GM19438 (cell line): ENCODE data around the gene PLCL2.

Source experiments
- ATAC-seq: cut with Tn5 transposase; IDR thresholded peaks from one replicate; pipeline ENCODE4 v1.9.1; 2021; ENCODE audit warnings: low read depth; ENCODE audit not compliant: unreplicated experiment

PLCL2 gene

DNA sequence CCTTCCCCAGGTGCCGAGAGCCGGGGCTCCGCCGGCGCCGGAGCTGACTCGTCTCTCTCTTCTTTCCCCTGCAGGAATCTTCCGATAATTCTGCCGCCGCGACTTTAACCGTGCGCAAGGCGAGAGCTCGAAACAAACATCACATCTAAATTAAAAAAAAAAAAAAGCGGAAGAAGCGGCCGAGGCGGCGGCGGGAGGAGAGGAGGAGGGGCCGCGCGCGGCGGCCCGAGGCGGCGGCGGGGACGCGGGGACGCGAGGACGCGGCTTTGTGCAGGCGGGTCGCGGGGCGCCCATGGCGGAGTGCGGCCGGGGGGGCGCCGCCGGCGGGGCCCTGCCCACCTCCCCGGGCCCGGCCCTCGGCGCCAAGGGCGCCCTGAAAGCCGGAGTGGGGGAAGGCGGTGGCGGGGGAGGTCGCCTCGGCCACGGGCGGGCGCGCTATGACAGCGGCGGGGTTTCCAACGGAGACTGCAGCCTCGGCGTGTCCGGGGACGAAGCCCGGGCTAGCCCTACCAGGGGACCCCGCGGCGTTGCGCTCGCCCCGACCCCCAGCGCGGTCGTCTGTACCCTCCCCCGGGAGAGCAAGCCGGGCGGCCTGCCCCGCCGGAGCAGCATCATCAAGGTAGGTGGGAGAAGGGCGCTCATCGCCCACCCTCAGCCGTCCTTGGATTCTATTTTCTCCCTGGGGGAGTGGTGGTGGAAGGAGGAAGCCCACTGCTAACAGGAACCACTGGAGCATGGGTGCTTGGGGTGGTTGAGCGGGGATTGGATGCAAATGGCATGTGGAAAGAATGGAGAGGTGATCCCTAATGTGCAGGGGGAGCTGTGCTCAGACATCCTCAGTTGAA lies at the start of gene PLCL2:
PLCL2 (plus strand) TSS at position 208 of the 845 bp plus-strand sequence; CDS start at position 293, 85 bp downstream.
- peak; percentile 37 for ATAC-seq

DNA sequence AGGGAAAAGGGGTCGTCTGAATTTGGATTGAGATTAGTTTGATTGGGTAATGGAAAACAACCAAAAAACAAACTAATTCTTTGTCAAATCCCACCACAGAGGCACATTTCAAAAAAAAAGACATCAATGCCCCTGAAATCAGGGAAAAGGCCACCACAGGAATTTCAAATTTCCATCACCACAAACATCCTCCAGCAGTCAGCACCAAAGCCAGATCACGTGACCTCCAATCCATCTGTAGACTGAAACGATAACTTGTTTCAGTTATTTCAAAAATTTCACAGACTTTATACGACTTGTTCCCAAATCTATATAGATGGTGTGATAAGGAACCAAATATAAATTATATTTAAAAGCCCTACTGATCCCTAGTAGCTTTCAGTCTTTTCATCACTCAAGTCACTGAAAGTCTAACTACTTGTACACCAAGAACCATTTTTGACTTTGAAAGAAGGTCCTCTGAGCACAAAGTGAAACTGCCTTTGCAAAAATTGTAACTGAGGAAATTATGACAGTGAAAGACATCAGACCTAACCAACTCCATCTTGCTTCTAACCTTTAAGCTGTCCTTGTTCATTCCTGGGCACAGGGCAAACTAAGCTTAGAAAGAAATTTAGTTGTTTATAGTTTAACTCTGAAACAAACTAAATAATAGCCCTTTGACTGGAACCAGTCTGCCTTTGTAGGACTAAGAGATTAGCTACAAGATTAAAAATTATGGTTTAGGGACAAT lies 48.1 kb upstream of the PLCL2 start:
- ATAC-seq: no peak

DNA sequence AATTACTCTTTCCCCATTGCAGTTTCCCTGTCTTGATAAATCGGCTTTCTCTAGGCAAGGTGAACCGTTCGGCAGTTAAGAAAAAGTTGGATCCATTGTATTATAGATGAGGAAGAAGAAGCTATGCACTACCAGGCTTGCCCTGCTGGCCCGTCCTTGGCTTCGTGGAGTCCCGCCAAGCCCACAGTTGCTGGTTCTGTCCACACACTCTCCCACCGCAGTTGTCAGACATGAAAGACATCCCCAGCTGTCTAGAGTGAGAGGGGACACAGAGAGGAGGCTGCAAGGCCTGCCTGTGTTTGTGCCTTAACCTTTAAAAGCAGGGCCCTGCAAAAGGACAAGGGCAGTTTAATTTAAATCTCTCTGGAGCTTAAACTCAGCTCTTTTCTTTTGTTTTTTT lies 47.2 kb upstream of the PLCL2 start:
- no peak for ATAC-seq

DNA sequence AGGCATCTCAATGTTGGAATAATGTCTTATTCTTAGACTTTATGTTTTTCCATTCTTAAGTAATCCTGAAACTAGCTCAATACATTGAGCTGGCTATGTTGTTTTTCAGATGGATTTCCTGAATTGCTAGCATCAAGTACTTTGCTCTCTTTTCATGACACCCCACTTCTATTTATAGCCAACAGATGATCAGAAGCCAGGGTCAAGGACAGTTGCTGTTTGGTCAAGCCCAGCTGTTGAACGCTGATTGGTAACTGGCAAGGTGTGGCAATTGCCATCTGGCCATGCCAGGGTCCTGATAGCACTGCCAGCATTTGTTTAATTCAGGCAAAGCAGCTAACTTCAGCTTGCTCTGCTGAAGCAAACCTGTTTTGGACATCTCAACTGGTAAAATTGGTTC lies 46.2 kb upstream of the PLCL2 start:
- ATAC-seq: no peak

- ATAC-seq: no peak
These were observed 45.3 kb upstream of the PLCL2 start for GRCh38 chr3:16839271-16840100.

DNA sequence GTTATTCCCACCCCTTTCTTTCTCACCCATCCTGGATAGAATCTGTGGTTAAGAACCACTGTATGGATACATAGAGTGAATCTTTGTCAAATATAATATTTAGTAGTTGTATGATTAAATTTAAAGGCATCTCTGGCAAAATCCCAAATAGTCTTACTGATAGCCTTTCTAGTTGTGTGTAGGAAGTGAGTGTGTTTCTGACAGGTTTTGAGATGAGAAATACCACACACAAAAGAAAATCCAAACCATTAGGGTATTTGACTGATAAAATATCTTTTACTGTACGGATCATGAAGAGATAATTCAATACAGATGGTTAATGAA lies 44.7 kb upstream of the PLCL2 start:
- ATAC-seq: no peak

GRCh38 chr3:16841041-16841753 lies 43.6 kb upstream of the PLCL2 start:
- no peak for ATAC-seq

DNA sequence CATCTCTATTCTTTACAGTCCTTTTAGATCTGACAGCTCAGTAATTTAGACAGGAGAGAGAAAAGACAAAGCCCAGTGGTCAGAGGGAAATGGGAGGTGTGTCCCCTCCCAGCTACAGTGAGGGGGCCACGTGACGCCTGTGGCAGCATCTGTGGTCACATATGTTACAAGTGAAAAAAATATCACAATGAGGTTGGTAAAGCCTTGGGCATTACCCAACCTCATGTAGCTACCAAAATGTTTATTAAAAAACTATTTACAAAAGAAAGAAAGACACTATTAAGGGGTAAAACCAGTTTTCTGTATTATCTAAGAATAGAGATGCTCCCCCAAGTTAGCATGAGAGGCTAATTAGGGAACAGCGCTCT lies 42.9 kb upstream of the PLCL2 start:
- ATAC-seq: peak; percentile 67

DNA sequence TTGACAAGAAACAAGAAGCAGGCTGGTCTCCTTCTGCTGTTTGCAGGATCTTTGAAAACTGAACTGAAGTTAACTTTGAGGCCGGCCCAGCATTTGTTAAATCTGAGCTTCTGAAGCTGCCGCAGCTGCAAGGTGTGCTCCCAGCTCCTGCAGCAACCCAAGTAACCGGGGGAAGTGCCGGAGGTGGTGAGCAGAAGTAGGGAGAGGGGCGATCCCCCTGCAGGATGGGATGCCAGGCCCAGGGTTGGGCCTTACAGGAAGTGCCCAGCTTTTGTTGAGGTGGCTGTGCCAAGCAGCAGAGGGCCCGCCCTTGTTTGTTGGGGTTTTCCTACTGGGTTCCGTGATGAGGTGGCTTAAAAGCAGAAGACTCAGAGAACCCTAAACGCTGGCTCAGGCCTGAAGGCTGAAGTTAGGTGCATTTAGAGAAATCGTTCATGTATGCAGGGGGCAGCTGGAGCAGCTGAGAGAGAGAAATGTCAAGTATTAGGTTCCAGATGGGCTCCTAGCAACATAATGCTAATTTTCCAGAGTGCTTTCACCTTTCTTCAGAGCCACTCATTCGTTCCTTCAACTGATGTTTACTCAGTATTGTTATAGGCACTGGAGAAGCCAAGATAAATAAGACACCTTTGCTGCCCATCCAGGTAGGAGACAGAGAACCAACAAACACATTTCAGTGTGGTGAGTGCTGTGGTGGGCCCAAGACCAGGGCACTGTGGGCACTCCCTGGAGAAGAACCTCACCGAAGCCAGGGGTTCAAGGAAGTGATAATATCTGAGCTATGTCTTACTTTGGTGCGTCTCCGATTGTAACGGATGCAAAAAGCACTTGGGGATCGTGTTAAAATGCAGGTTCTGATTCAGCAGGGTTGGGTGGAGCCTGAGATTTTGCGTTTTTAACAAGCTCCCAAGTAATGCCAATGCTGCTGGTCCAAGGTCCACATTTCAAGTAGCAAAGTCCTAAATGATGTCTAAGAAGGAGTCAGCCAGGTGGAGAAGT lies 42.2 kb upstream of the PLCL2 start:
- ATAC-seq: peak; percentile 68

- ATAC-seq: no peak
These were observed 40.5 kb upstream of the PLCL2 start for GRCh38 chr3:16844222-16844621.

- ATAC-seq: no peak
These were observed 40.0 kb upstream of the PLCL2 start for GRCh38 chr3:16844791-16845190.

GRCh38 chr3:16846373-16847080 lies 38.2 kb upstream of the PLCL2 start:
- no peak for ATAC-seq

DNA sequence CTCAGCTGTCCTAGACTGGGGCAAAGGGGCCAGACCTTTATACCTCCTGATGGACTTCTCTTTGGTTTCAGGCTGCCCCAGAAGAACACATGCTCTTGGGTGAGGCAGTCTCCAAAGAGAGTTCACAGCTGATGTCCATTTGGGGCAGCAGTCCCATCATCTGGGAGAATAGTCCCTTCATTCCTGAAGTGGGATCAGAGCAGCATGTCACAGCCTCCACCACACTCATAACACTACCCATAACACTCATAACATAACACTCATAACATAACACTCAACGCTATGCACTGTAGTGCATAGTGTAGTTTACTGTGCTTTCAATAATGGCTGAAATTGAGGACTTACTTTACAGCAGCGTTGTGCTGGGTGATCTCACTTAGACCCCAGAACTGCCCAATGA lies 36.7 kb upstream of the PLCL2 start:
- ATAC-seq: no peak

GRCh38 chr3:16849229-16849628 lies 35.5 kb upstream of the PLCL2 start:
- ATAC-seq: peak; percentile 81

DNA sequence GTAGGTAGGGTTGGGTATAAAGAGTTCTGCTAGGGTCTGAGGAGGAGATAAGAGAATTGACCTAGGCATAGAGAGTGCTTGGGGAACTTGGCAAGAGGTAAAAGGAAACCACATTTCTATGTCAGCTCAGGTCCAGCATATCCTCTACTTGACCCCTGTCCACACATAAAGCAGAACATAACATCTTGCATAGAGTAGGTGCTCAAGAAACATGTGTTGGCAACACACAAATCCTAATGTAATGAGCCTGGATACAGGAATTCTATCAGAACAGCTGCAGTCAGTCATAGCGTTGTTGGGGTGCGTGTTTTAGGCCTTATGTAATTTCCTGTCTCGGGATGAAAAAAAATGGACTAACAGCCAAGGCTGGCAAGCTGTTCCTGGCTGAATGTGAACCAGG lies 35.0 kb upstream of the PLCL2 start:
- no peak for ATAC-seq

DNA sequence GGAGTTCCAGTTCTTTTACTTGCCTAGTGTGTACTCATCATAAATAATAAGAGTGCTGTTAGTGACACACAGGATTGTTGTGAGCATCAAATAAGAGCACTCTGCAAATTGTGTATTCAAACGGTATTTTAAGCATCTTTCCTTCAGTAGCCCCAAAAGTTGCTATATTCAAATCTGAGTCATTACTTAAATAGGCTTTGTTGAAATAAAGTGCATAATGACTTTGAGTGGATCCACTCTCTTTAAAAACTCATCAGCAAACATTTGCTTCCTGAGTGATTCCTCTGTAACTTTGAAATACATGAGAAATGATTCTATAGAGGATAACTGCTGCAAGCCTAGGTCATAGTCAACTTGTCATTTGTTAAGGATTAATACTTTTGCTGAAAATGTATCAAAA lies 29.3 kb upstream of the PLCL2 start:
- no peak for ATAC-seq

GRCh38 chr3:16860234-16860633 lies 24.5 kb upstream of the PLCL2 start:
- no peak for ATAC-seq

- no peak for ATAC-seq
These were observed 23.3 kb upstream of the PLCL2 start for GRCh38 chr3:16861432-16861831.
